ENCODE measurements around the gene HPN.

GRCh38 chr19:35058370-35058769 lies 16.8 kb downstream of the HPN start:
- TF ChIP-seq CTCF (IDR thresholded peaks at IDR 0.05; ENCODE audit: borderline replicate concordance, extremely low read depth, low read length, poor library complexity, severe bottlenecking): no peak
- TF ChIP-seq EZH2 (IDR thresholded peaks at IDR 0.05; ENCODE audit: borderline replicate concordance, low read depth, low read length, severe bottlenecking): no peak

Measured in DND-41 (cell line).